T-helper 2 cell treated with Interferon-gamma antibody and Interleukin-4, amounts not matched to agents 5 μg/mL and 100 μg/mL, for 36 hours (primary cell): ENCODE results near the gene LYZ.
A peak's percentile ranks its signal among the peaks of the same experiment; 100 is the strongest.

Experiments used
- DNase-seq: peaks from one replicate; pipeline ENCODE4 v3.0.0; 2021; ENCODE audit warnings: low spot score
- H3K27ac Mint-ChIP-seq: one replicate; pipeline ENCODE4 v1.8.0; 2021; ENCODE audit warnings: mild to moderate bottlenecking, mixed read lengths
- H3K27me3 Mint-ChIP-seq: one replicate; pipeline ENCODE4 v1.8.0; 2021; ENCODE audit warnings: low read depth, mixed read lengths
- H3K36me3 Mint-ChIP-seq: one replicate; pipeline ENCODE4 v1.8.0; 2021; ENCODE audit warnings: low read depth, mixed read lengths
- H3K4me1 Mint-ChIP-seq: one replicate; pipeline ENCODE4 v1.8.0; 2021; ENCODE audit warnings: low read depth, mixed read lengths
- H3K4me3 Mint-ChIP-seq: one replicate; pipeline ENCODE4 v1.8.0; 2022; ENCODE audit warnings: mild to moderate bottlenecking, moderate library complexity, mixed read lengths
- H3K9me3 Mint-ChIP-seq: one replicate; pipeline ENCODE4 v1.8.0; 2021; ENCODE audit warnings: mixed read lengths

LYZ gene

GRCh38 chr12:69345742-69346141 is 2.4 kb upstream of the LYZ start:
- H3K4me3 Mint-ChIP-seq: no peak overlapping the region
- no peak for DNase-seq
- H3K27me3 Mint-ChIP-seq: peaks cover 17% of the 10 kb centered on the region
- H3K27ac Mint-ChIP-seq: no peak overlapping the region
- H3K4me1 Mint-ChIP-seq: peaks cover 4% of the 10 kb centered on the region
- H3K36me3 Mint-ChIP-seq: no peaks in the 10 kb centered on the region
- no peaks in the 10 kb centered on the region for H3K9me3 Mint-ChIP-seq

- Mint-ChIP-seq H3K27ac (no peak overlapping the region), H3K9me3 (no peaks in the 10 kb centered on the region), H3K27me3 (peaks cover 31% of the 10 kb centered on the region), H3K4me3 (no peak overlapping the region), H3K36me3 (no peaks in the 10 kb centered on the region), H3K4me1 (peaks cover 4% of the 10 kb centered on the region)
- no peak for DNase-seq
These were observed 1.9 kb downstream of the LYZ start for GRCh38 chr12:69350002-69350626.

- Mint-ChIP-seq H3K4me3 (no peak overlapping the region), H3K4me1 (peaks cover 4% of the 10 kb centered on the region), H3K36me3 (no peaks in the 10 kb centered on the region), H3K9me3 (no peaks in the 10 kb centered on the region), H3K27ac (no peak overlapping the region), H3K27me3 (peaks cover 33% of the 10 kb centered on the region)
- DNase-seq: no peak
These were observed 2.6 kb downstream of the LYZ start for GRCh38 chr12:69350777-69351176.

GRCh38 chr12:69351462-69352236 is 3.5 kb downstream of the LYZ start:
- no peak for DNase-seq
- Mint-ChIP-seq H3K4me3 (no peak overlapping the region), H3K27me3 (peaks cover 33% of the 10 kb centered on the region), H3K9me3 (no peaks in the 10 kb centered on the region), H3K4me1 (peaks cover 4% of the 10 kb centered on the region), H3K27ac (no peak overlapping the region), H3K36me3 (no peaks in the 10 kb centered on the region)

GRCh38 chr12:69352904-69353303 is 4.7 kb downstream of the LYZ start:
- H3K9me3 Mint-ChIP-seq: no peaks in the 10 kb centered on the region
- H3K4me3 Mint-ChIP-seq: no peak overlapping the region
- no peaks in the 10 kb centered on the region for H3K36me3 Mint-ChIP-seq

GRCh38 chr12:69354172-69354555 is 6.0 kb downstream of the LYZ start:
- Mint-ChIP-seq H3K4me3 (no peak overlapping the region), H3K27ac (no peak overlapping the region), H3K4me1 (peaks cover 8% of the 10 kb centered on the region), H3K27me3 (peaks cover 28% of the 10 kb centered on the region), H3K36me3 (no peaks in the 10 kb centered on the region), H3K9me3 (no peaks in the 10 kb centered on the region)
- DNase-seq: no peak

More at GRCh38 chr12:69352904-69353303, 4.7 kb downstream of the LYZ start:
- DNase-seq: no peak
- Mint-ChIP-seq H3K4me1 (peaks cover 7% of the 10 kb centered on the region), H3K27ac (no peak overlapping the region), H3K27me3 (peaks cover 33% of the 10 kb centered on the region)

- Mint-ChIP-seq H3K27ac (no peak overlapping the region), H3K27me3 (peaks cover 27% of the 10 kb centered on the region), H3K36me3 (no peaks in the 10 kb centered on the region), H3K4me1 (peaks cover 12% of the 10 kb centered on the region), H3K9me3 (no peaks in the 10 kb centered on the region), H3K4me3 (no peak overlapping the region)
- no peak for DNase-seq
These were observed 6.5 kb downstream of the LYZ start for GRCh38 chr12:69354556-69355187.

GRCh38 chr12:69355363-69356028 is 7.3 kb downstream of the LYZ start:
- no peaks in the 10 kb centered on the region for H3K9me3 Mint-ChIP-seq
- peaks cover 12% of the 10 kb centered on the region for H3K4me1 Mint-ChIP-seq
- no peak overlapping the region for H3K4me3 Mint-ChIP-seq
- no peak overlapping the region for H3K27ac Mint-ChIP-seq
- peaks cover 4% of the 10 kb centered on the region for H3K36me3 Mint-ChIP-seq
- H3K27me3 Mint-ChIP-seq: peaks cover 21% of the 10 kb centered on the region
- no peak for DNase-seq

- peak; percentile 91 for DNase-seq
- Mint-ChIP-seq H3K9me3 (no peaks in the 10 kb centered on the region), H3K27me3 (peaks cover 5% of the 10 kb centered on the region), H3K36me3 (peaks cover 17% of the 10 kb centered on the region), H3K4me1 (peaks cover 24% of the 10 kb centered on the region), H3K4me3 (peak within 1 kb of the TSS; percentile 96), H3K27ac (peak within 1 kb of the TSS; percentile 91)
These were observed 11.6 kb downstream of the LYZ start, which contains the start of gene YEATS4 for GRCh38 chr12:69359531-69360347. TSS of gene YEATS4 (plus strand) at chr12:69359743. CDS start at chr12:69359973, 230 bp downstream.

GRCh38 chr12:69360348-69360672 is 12.1 kb downstream of the LYZ start:
- H3K27ac Mint-ChIP-seq: peak overlapping the region; percentile 91

GRCh38 chr12:69366796-69367195 is 18.6 kb downstream of the LYZ start:
- DNase-seq: no peak
- Mint-ChIP-seq H3K9me3 (no peaks in the 10 kb centered on the region), H3K36me3 (peaks cover 51% of the 10 kb centered on the region), H3K4me1 (peaks cover 39% of the 10 kb centered on the region), H3K27ac (no peak overlapping the region), H3K27me3 (no peaks in the 10 kb centered on the region), H3K4me3 (no peak overlapping the region)

More at GRCh38 chr12:69360348-69360672, 12.1 kb downstream of the LYZ start:
- H3K36me3 Mint-ChIP-seq: peaks cover 17% of the 10 kb centered on the region
- peak overlapping the region; percentile 96 for H3K4me3 Mint-ChIP-seq
- peaks cover 24% of the 10 kb centered on the region for H3K4me1 Mint-ChIP-seq
- DNase-seq: no peak
- H3K27me3 Mint-ChIP-seq: peaks cover 2% of the 10 kb centered on the region
- H3K9me3 Mint-ChIP-seq: no peaks in the 10 kb centered on the region

GRCh38 chr12:69368171-69368570 is 20.0 kb downstream of the LYZ start:
- H3K27ac Mint-ChIP-seq: no peak overlapping the region
- H3K4me3 Mint-ChIP-seq: no peak overlapping the region
- no peaks in the 10 kb centered on the region for H3K27me3 Mint-ChIP-seq
- peaks cover 5% of the 10 kb centered on the region for H3K9me3 Mint-ChIP-seq
- DNase-seq: no peak
- peaks cover 38% of the 10 kb centered on the region for H3K4me1 Mint-ChIP-seq
- H3K36me3 Mint-ChIP-seq: peaks cover 62% of the 10 kb centered on the region

- Mint-ChIP-seq H3K4me1 (peaks cover 10% of the 10 kb centered on the region), H3K36me3 (peaks cover 46% of the 10 kb centered on the region), H3K9me3 (no peaks in the 10 kb centered on the region), H3K27me3 (no peaks in the 10 kb centered on the region), H3K4me3 (no peak overlapping the region), H3K27ac (no peak overlapping the region)
- DNase-seq: no peak
These were observed 34.9 kb downstream of the LYZ start for GRCh38 chr12:69383074-69383473.
